HepG2 (cell line): ENCODE data around the gene PDK2. TPM values are rescaled to one million over a fixed set of nuclear protein-coding genes. Genes with fewer than 3 reads are reported as not detected.

Source experiments
- ATAC-seq: fragments of 200-7000 bp; cut with Tn5 transposase; 3 replicates; pipeline ENCODE4 v1.9.1; 2020; ENCODE audit warnings: mild to moderate bottlenecking, moderate library complexity
- BruUV-seq: library from RNA; stranded (reverse); fragments of 400-500 nt; replicated peaks from 2 replicates; lab custom pipeline; 2021; lab: Mats Ljungman, UMichigan
- CTCF ChIA-PET: fragments of 300-600 bp; formaldehyde crosslinking; extraction: SDS; loops from one replicate; lab custom pipeline; 2021; ENCODE audit warnings: low total read pairs, inconsistent platforms, low intra/inter-chr PET ratio; lab: Yijun Ruan, JAX
- POLR2A ChIA-PET: fragments of 350-600 bp; sonication (Branson Sonifier 250); formaldehyde crosslinking; loops from one replicate; lab custom pipeline; 2020; ENCODE audit warnings: antibody characterized with exemption, inconsistent platforms; lab: Yijun Ruan, JAX
- DNase-seq: peaks from one replicate; pipeline ENCODE4 v3.0.0-alpha.2; 2015; ENCODE audit warnings: low spot score
- FAIRE-seq: peaks from 3 replicates; lab custom pipeline; 2011; peaks lifted over from hg19 to GRCh38; lab: Jason Lieb, UNC
- H2AFZ ChIP-seq: one replicate; pipeline ENCODE4 v1.6.1; 2011; ENCODE audit warnings: low read length, inconsistent platforms
- H3K27ac ChIP-seq: fragments of 300-600 bp; 3 replicates; pipeline ENCODE4 v1.8.0; 2011; ENCODE audit warnings: mixed run types, mild to moderate bottlenecking, mixed read lengths, low read length, inconsistent platforms; ENCODE audit not compliant: insufficient read depth; ENCODE audit errors: extremely low read length
- H3K27me3 ChIP-seq, 2 experiments: fragments of 200-600 bp in 1 of 2; 2 replicates in 1 of 2; 3 replicates in 1 of 2; pipeline versions ENCODE4 v1.6.0 to v1.8.0; 2011; ENCODE audit warnings: low read length in 2 of 2, mild to moderate bottlenecking in 2 of 2, moderate library complexity in 2 of 2, inconsistent platforms in 1 of 2; ENCODE audit not compliant: insufficient read depth in 2 of 2, control insufficient read depth in 1 of 2
- H3K36me3 ChIP-seq, 2 experiments: fragments of 200-600 bp in 1 of 2; replicated peaks in 1 of 2; 2 replicates in 1 of 2; 3 replicates in 1 of 2; pipeline versions ENCODE4 v1.5.1 to v1.8.0; 2011; ENCODE audit warnings: low read length in 2 of 2, inconsistent platforms in 1 of 2; ENCODE audit not compliant: insufficient read depth in 2 of 2, control insufficient read depth in 1 of 2
- H3K4me1 ChIP-seq: 2 replicates; pipeline ENCODE4 v1.5.1; 2012; ENCODE audit warnings: low read length, inconsistent platforms; ENCODE audit not compliant: insufficient read depth
- H3K4me2 ChIP-seq: 2 replicates; pipeline ENCODE4 v1.6.0; 2011; ENCODE audit warnings: low read depth, low read length, inconsistent platforms
- H3K4me3 ChIP-seq, 3 experiments: fragments of 200-600 bp in 1 of 3; sonication (generic), shearing (Covaris generic) in 1 of 3; replicated peaks in 1 of 3; 2 replicates each; pipeline ENCODE4 v1.5.1; 2011 to 2016; ENCODE audit warnings: low read length in 3 of 3, inconsistent platforms in 2 of 3, low read depth in 2 of 3, mild to moderate bottlenecking in 2 of 3, control low read depth in 1 of 3, mixed read lengths in 1 of 3; ENCODE audit not compliant: insufficient read depth in 1 of 3
- H3K79me2 ChIP-seq: one replicate; pipeline ENCODE4 v1.6.1; 2011; ENCODE audit warnings: low read length, inconsistent platforms; ENCODE audit not compliant: insufficient read depth
- H3K9ac ChIP-seq: 2 replicates; pipeline ENCODE4 v1.6.0; 2011; ENCODE audit warnings: mild to moderate bottlenecking, low read depth, low read length, inconsistent platforms; ENCODE audit not compliant: insufficient read depth
- H3K9me3 ChIP-seq: 2 replicates; pipeline ENCODE4 v1.5.1; 2012; ENCODE audit warnings: mild to moderate bottlenecking, low read length
- H4K20me1 ChIP-seq: 2 replicates; pipeline ENCODE4 v1.6.0; 2011; ENCODE audit warnings: inconsistent platforms, mild to moderate bottlenecking, low read length, moderate library complexity; ENCODE audit not compliant: insufficient read depth
- AKAP8 ChIP-seq: sonication (generic); formaldehyde crosslinking; IDR thresholded peaks from 2 replicates; pipeline ENCODE4 v1.5.1; 2020; ENCODE audit warnings: mild to moderate bottlenecking, missing genetic modification reagents
- ELK4 ChIP-seq: sonication (generic); formaldehyde crosslinking; IDR thresholded peaks from 2 replicates; pipeline ENCODE4 v1.9.0; 2021; ENCODE audit warnings: missing genetic modification reagents, borderline replicate concordance
- MTA3 ChIP-seq: sonication (generic); formaldehyde crosslinking; IDR thresholded peaks from 2 replicates; pipeline ENCODE4 v1.4.0; 2020; ENCODE audit warnings: missing genetic modification reagents
- SAFB2 ChIP-seq: sonication (generic); formaldehyde crosslinking; IDR thresholded peaks from 2 replicates; pipeline ENCODE4 v1.5.1; 2020; ENCODE audit warnings: missing genetic modification reagents, low read depth, mild to moderate bottlenecking, borderline replicate concordance
- TRIM22 ChIP-seq: fragments of 450-650 bp; IDR thresholded peaks from 2 replicates; pipeline ENCODE4 v1.6.1; 2017
- ZBTB7B ChIP-seq: sonication (generic); formaldehyde crosslinking; IDR thresholded peaks from 2 replicates; pipeline ENCODE4 v1.4.0; 2020; ENCODE audit warnings: missing genetic modification reagents
- ZFAT ChIP-seq: sonication (generic); formaldehyde crosslinking; conservative IDR thresholded peaks from 2 replicates; pipeline ENCODE4 v1.8.1; 2023; ENCODE audit warnings: missing genetic modification reagents, inconsistent platforms
- ZNF10 ChIP-seq: sonication (generic); formaldehyde crosslinking; IDR thresholded peaks from 2 replicates; pipeline ENCODE4 v1.4.0; 2020; ENCODE audit warnings: mild to moderate bottlenecking, low read depth, missing genetic modification reagents, borderline replicate concordance
- ZNF274 ChIP-seq: sonication (generic); formaldehyde crosslinking; IDR thresholded peaks from 2 replicates; pipeline ENCODE4 v1.5.1; 2020; ENCODE audit warnings: mild to moderate bottlenecking, missing genetic modification reagents
- WGBS: methylation state at CpG from one replicate; pipeline ENCODE4 v1.1.6; 2017; ENCODE audit warnings: low lambda C conversion rate; 5-methylcytosine and 5-hydroxymethylcytosine counted together
- in situ Hi-C: cut with HindIII; loops from 2 replicates; pipeline ENCODE4 v1.10.0; 2017; ENCODE audit warnings: low pct_unique_long_range_greater_than_20kb; ENCODE audit not compliant: extremely low pct_ligation_motif_present
- intact Hi-C: fragments of 100-400 bp; cut with micrococcal nuclease; formaldehyde crosslinking; loops from one replicate; pipeline ENCODE4 v1.10.0; 2022; ENCODE audit not compliant: unreplicated experiment
- polyA plus RNA-seq, 8 experiments: library from polyadenylated mRNA; depleted of rRNA in 3 of 8; stranded (reverse) in 7 of 8; unstranded in 1 of 8; fragments of >200 nt; fragmentation: Illumina TruSeq in 4 of 8; extraction: Trizol in 4 of 8; gene quantifications; 2 replicates each; pipeline versions ENCODE4 v1.2.1 to v1.2.3, GENCODE V29; 2011 to 2016; ENCODE audit warnings: low read depth in 4 of 8, missing spikeins in 1 of 8, mixed read lengths in 1 of 8; ENCODE audit not compliant: insufficient read depth in 1 of 8
- total RNA-seq, 5 experiments: library from RNA; depleted of rRNA; stranded (reverse); fragments of >200 nt; fragmentation: Illumina TruSeq; extraction: Trizol; gene quantifications; 2 replicates each; pipeline ENCODE4 v1.2.3, GENCODE V29; 2016; ENCODE audit warnings: low read depth in 1 of 5
- TF ChIP-seq, protein P1 (sequence below): sonication (generic); formaldehyde crosslinking; IDR thresholded peaks from 2 replicates; pipeline ENCODE4 v1.9.0; 2021; ENCODE audit warnings: missing genetic modification reagents, mild to moderate bottlenecking, borderline replicate concordance
- TF ChIP-seq, protein P2 (sequence below): sonication (generic); formaldehyde crosslinking; IDR thresholded peaks from 2 replicates; pipeline ENCODE4 v1.4.0; 2020; ENCODE audit warnings: missing genetic modification reagents

PDK2 gene
- total and polyA plus RNA-seq, 2 of the 13 experiments (the other 11 are each of a cell fraction or from before 2014, with no cell fraction given), result 18.5 to 59.7 TPM

DNA sequence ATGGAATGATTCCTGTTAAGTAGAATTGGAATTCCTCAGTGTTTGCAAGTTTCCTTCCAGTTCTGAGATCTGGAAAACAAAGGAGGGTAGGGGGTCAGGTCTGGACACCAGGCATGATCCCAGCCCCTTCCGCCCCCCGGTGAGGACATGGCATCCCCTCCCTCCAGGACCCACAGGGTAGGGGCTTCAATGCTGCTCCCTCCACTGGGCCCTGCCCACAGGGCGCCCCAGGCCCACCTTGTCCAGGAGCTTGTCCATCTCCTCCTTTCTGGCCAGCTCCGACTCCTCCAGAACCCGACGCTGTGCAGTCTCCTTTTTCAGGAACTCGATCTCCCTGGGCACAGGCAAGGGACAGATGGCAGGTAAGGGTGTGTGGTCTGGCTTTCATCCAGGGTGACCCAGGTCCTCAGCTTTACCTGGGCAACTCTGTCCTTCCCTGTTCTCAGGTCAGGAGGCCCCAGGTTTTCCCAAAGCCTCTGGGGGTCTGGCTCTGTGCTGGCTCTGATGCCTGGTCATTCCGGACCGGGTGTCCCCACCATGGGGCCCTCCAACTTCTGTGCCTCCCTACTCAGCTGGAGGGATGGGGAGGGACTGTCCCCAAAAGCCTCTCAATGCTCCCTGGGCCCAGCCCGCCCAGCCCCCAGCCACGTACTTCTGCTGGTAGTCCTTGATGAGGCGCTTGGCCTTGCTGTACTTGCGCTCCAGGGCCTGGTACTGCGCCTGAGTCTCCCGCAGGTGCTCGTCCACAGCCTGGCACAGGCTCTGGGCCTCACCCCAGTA lies 40.4 kb downstream of the PDK2 start:
- no peak overlapping the region for H2AFZ ChIP-seq
- no TSS peak for BruUV-seq
- no peak overlapping the region for H3K27ac ChIP-seq
- H3K4me1 ChIP-seq, result peaks cover 46% of the 10 kb centered on the region
- CTCF ChIA-PET, result no interaction called here
- FAIRE-seq, result no peak
- peaks cover 5% of the 10 kb centered on the region; the same call in 1 of the 2 replicates for H4K20me1 ChIP-seq
- H3K36me3 ChIP-seq, result peaks cover 29 to 37% of the 10 kb centered on the region in 2 experiments; a peak in 4 of 5 replicates
- WGBS, result 98% methylated on average over 15 of the region's 16 CpGs
- intact Hi-C loops, result no loop called here
- in situ Hi-C loops, result no loop called here
- DNase-seq, result no peak
- no peak overlapping the region for H3K4me2 ChIP-seq
- no peak overlapping the region for H3K4me3 ChIP-seq
- TF ChIP-seq, protein P1, sequence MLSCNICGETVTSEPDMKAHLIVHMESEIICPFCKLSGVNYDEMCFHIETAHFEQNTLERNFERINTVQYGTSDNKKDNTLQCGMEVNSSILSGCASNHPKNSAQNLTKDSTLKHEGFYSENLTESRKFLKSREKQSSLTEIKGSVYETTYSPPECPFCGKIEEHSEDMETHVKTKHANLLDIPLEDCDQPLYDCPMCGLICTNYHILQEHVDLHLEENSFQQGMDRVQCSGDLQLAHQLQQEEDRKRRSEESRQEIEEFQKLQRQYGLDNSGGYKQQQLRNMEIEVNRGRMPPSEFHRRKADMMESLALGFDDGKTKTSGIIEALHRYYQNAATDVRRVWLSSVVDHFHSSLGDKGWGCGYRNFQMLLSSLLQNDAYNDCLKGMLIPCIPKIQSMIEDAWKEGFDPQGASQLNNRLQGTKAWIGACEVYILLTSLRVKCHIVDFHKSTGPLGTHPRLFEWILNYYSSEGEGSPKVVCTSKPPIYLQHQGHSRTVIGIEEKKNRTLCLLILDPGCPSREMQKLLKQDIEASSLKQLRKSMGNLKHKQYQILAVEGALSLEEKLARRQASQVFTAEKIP (CRISPR knock-in tag), result no peak
- no peak for TF ChIP-seq ZNF274
- TF ChIP-seq MTA3 (CRISPR knock-in tag), result no peak
- no peak for TF ChIP-seq ZNF10 (CRISPR knock-in tag)
- TF ChIP-seq, protein P2, sequence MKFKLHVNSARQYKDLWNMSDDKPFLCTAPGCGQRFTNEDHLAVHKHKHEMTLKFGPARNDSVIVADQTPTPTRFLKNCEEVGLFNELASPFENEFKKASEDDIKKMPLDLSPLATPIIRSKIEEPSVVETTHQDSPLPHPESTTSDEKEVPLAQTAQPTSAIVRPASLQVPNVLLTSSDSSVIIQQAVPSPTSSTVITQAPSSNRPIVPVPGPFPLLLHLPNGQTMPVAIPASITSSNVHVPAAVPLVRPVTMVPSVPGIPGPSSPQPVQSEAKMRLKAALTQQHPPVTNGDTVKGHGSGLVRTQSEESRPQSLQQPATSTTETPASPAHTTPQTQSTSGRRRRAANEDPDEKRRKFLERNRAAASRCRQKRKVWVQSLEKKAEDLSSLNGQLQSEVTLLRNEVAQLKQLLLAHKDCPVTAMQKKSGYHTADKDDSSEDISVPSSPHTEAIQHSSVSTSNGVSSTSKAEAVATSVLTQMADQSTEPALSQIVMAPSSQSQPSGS (CRISPR knock-in tag), result no peak
- no peak for TF ChIP-seq ELK4
- no peak for TF ChIP-seq ZBTB7B (CRISPR knock-in tag)
- TF ChIP-seq AKAP8, result no peak
- no peak for TF ChIP-seq ZFAT (CRISPR knock-in tag)
- no peak for TF ChIP-seq SAFB2
- TF ChIP-seq TRIM22, result no peak
- TF ChIP-seq, all 625 proteins: peak for 0
- Histone ChIP-seq H3K9me3 (no peaks in the 10 kb centered on the region), H3K9ac (no peak overlapping the region), H3K27me3 (no peaks in the 10 kb centered on the region; a peak in 1 of 5 replicates), H3K79me2 (no peaks in the 10 kb centered on the region)
- no peak for ATAC-seq
- POLR2A ChIA-PET, result no interaction called here
